ENCODE results near the gene CAMK2D. TPM values are rescaled to one million over a fixed set of nuclear protein-coding genes. Genes with fewer than 3 reads are reported as not detected.

Gene CAMK2D
- total RNA-seq, 1 donor from 2014 or later: 38.1 TPM

DNA sequence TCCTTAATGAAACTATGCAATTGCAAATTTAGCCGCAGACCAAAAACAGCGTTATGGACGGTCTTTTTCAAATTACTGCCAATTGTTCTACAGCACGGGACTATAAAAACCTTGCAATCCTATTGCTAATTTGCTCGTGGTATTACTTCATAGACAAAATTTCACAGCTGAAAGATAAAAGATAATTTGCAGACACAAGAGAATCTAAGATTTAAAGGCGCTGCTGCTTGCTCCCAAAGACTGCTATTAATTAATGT is 1.4 kb upstream of the CAMK2D start:
- DNase-seq (ENCODE audit: low read depth in 2 of 2): no peak

DNA sequence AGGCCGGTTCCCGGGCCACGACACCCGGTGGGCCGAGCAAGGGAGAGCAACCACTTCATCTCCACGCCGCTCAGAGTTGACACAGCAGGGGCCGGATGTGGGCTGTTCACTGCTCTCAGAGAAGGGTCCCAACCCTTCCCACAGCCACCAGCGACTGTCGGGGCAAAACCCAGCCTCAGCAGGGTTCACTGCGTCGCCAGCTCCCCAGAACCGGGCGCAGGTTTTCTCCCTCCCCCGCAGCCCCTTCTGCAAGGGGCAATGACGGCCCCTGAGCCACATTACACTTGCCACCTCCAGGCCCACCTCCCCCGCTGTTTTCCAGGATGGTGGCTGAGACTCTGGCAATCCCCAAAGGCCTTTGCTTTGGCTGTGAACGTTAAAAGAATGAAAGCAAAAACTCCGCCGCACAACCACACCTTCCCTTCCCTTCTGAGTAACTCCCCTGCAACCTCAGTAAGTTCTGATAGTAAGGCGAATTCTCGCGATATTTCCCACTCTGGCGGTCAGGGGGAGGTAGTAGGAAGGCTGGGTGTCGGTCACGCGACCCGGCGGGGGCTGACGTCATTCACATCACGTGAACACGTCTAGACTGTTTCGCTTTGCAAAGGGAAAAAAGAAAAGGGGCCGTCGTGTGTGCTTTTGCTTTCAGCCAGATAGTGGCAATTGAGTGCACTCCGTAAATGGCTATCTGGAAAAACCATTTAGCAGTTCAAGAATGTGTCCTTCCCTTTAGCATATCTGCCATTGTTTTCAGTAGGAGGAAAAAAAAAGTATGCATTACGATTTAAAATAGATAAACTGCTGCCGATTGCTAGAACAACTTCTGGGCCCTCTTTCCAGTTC is 869 bp upstream of the CAMK2D start:
- DNase-seq (ENCODE audit: low read depth in 2 of 2): peak; percentile 100

DNA sequence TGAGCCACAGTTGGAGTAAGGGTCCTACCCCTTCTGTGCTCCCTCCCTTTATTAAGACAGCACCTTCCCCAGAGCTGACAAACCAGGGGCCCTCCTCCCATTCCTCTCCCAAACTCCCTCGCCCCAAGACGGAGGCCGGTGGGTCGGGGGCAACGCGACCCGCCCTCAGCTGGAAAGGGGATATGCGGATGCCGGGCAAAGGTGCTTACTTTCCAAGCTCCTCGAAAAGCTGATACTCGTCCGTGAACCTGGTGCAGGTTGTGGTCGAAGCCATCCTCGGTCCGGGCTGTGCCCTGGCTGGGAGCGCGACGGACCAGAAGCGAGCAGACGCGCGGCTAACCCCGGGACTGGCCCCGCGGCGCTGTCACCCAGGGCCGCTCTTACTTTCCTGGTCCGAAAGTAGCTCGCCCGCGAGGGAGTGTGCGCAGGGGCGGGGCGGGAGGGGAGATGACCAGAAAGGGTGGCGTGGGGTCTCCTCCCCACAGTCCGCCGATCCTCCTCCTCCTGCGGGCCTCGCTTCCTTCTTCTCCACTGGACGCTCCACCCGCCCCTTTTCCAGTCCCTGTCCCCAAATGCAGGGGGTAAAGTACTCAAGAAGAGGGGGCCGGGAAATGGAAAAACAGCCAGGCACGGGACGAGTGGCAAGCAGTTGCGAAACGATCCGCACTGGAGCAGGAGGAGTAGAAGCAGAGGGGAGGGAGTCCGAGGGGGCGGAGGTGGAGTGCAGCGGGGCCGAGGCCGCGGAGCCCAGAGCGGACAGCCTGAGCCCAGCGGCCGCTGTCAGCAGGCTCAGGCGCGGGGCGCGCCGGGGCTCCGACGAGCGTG is 531 bp downstream of the CAMK2D start:
- DNase-seq (ENCODE audit: low read depth in 2 of 2): peak; percentile 75 to 78

DNA sequence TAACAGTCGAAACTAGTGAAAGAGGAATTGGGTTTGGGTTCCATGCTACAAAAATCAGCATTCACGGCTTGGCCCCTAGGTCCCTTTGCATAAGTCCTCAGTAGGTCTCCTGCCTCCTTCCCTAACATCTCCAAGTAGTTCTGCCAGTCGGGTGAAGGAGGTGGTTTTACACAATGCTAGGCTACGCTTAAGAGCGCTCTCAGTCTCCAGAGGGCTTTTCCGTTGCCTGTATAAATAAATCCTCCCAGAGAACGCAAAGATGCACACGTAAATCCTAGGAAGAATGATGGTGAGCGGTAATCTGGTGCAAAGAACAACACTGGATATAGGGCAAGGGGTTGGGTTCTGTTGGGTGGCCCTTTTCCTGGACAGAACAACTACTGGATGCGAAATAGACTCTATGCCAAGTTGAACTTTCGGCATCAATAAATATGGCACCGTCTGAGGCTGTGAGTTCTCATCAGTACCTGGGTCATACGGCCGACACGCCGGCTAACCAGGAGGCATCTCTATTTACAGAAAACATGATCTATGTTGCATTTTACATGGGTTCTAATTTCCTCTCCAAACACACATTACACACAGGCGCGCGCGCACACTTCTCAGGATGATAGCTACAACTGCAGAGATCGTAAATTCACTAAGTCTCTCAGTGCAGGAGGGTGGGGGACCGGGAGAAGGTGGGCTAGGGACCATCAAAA is 1.3 kb downstream of the CAMK2D start:
- peak; percentile 48 to 56 for DNase-seq (ENCODE audit: low read depth in 2 of 2)

DNA sequence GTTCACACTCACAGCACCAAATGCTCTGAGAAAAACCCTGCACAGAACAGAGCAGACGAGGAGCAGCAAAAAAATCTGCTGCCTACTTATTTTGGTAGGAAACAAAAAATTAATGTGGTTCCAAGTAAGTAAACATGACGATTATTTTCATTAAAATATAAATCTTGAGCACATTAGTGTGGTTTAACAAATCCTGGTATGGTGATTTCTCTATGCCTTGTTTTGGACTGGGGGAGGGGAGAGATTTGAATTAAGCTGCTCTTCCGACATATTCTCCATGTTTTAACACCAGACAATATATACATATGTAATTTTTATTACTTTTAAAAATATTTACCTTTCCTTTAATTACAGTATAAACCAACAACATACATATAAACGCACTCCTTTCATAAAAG is 1.8 kb downstream of the CAMK2D start:
- peak in 1 of 2 donors; percentile 41 for DNase-seq (ENCODE audit: low read depth in 2 of 2)

DNA sequence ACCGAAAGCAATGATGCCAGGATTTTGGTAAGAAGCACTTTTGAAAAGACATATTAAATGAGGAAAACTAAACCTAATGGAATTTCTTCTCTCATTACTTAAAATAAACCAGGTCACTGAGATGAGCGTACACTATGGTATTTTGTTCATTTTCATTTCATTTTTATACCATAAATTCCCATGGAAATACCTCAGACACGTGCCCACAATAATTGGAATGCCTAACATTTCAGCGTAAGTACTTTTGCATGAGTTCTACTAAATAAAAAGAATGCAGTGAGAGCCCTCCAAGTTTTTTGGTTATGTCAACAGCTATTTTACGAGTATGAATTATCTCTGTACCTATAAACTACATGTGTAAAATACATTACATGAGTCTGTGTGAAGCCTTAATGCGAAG is 3.2 kb downstream of the CAMK2D start:
- DNase-seq (ENCODE audit: low read depth in 2 of 2): peak in 1 of 2 donors; percentile 43

DNA sequence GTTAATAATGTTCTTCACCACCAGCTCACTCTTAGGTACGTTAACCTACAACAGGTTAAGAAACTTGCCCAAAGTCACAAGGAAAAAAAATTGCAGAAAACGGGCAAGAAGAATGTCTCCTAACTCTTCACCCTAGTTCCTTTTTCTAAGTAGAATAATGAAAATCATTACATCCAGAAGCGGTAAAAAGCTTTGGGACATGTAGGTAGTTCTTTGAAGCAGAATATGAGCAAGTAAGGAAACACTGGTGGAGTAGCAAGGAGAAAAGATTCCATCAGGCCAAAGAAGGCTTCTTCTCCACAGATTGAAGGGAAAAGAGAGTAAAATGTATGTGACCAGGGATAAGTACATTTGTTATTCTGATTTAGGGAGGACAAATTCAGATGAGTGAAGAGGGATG is 4.1 kb downstream of the CAMK2D start:
- no peak for DNase-seq (ENCODE audit: low read depth in 2 of 2)

DNA sequence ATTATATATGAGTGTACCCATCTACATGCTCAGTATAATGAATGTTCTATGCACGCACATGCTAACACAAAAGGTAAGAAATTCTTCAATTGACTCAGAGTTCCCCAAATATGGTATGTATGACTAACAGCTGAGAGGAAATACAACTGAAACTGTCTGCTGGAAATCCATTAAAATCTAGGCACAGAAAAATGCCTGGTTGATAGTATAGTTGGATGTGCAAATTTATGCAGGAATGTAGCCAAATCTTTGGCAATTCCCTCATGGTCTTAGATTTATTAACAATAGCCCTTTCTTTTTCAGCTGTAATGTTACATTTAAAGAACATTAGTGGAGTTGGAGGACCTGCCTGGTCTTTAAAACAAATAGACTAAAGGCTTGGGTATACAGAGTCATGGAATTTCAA is 5.5 kb downstream of the CAMK2D start:
- DNase-seq (ENCODE audit: low read depth in 2 of 2): peak; percentile 77

DNA sequence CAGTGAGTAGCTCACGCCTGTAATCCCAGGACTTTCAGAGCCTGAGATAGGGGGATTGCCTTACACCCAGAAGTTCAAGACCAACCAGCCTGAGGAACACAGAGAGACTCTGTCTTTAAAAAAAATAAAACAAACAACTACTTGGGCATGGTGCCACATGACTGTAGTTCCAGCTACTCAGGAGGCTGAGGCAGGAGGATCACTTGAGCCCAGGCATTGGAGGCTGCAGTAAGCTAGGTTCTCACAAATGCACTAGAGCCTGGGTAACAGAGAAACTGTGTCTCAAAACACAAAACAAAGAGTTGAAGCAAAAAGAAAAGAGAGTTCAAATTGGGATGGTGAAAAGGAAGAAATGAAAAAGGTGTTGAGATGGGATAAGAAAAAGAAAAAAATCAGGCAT is 10.8 kb downstream of the CAMK2D start:
- DNase-seq (ENCODE audit: low read depth in 2 of 2): no peak

DNA sequence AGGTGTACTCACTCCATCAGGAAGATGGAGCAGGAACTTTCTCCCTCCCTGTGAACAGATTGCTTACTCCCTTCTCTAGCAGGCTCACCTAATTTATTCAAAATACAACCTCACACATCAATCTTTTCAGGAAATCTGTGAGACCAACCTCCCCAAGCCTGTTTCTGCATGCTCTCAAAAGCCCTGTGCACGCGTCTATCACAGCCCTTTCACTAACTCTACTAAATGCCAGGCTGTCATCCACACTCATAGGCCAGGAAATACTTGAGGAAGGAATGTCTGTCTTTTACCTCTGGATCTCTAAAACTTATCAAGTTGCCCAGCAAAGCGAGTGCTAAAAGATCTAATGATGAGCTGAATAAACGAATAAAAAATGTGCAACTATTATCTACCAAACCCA is 11.2 kb downstream of the CAMK2D start:
- DNase-seq (ENCODE audit: low read depth in 2 of 2): no peak

DNA sequence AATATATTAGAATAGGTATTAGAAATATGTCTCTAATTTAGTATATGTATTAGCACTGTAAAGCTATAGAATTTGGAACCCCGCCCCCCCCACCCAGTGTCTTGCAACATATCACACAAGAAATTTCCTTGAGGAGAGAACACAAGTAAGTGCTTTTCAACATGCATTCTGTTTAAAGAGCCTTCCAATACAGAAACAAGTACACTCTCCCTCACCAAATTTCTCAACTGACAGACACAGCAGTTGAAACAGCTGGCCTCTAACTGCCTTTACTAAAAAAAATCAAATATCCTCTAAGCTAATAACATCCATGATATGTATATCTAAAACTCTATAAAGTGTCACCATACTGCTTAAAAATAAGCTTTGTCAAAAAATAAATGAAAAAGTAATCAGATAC is 12.4 kb downstream of the CAMK2D start:
- no peak for DNase-seq (ENCODE audit: low read depth in 2 of 2)

DNA sequence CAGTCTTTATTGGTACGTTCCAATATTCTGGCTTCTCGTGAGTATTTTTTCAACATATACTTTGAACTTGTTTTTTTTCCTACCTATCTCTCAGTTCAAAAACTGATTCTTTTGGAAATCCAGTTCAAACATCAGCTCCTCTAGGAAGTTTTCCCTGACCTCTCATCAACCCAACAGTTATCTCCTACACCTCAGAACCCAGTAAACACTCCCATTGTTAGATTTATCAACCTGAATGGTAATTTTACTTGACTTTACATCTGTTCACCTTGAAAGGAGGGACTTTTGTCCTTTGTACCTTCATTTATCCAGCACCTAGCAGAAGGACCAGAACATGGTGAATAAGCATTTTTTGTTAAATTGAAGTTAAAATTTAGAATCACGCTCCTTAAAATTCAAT is 13.6 kb downstream of the CAMK2D start:
- no peak for DNase-seq (ENCODE audit: low read depth in 2 of 2)

DNA sequence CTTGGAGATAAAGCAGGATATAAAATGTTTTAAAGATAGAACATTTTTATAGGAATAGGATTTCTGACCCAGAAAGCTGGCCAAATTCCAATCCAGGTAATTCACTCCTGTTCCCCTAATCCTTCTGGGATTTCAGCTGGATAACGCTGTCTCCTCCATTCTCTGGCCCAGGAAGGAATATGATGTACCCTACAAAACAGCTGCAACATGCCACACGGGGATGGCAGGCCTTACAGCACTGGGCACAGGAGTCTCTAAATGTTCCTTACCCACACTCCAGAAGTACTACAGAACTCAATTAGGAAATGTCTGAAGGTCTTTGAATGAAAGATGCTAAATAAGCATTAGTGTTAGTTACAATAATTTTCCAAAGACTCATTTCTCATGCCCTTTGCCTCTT is 15.8 kb downstream of the CAMK2D start:
- no peak for DNase-seq (ENCODE audit: low read depth in 2 of 2)

DNA sequence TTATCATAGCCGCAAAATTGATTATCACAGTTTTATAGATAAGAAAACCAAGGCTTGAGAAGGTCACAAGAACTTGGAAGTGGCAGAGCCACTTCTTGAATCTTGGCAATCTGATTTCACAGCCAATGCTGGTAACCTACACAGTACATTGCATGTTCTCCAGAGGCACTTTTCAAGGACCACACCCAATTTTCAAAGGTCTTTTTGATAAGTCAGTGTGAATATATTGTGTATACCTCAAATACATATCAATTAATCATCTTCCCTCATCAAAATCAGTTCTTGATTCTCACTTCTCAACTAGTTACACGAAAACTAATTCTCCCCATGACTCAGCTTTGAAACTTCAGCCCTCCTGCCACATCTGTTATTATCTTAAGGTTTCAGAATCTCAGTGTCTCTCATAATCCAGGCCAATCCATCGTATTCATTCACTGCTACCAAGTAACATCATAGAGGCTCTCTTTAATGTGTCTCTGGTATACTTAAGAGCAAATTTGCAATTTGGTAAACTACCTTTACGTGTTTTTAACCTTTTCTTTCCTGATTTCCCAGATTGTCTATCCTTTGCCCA is 16.8 kb downstream of the CAMK2D start:
- no peak for DNase-seq (ENCODE audit: low read depth in 2 of 2)

DNA sequence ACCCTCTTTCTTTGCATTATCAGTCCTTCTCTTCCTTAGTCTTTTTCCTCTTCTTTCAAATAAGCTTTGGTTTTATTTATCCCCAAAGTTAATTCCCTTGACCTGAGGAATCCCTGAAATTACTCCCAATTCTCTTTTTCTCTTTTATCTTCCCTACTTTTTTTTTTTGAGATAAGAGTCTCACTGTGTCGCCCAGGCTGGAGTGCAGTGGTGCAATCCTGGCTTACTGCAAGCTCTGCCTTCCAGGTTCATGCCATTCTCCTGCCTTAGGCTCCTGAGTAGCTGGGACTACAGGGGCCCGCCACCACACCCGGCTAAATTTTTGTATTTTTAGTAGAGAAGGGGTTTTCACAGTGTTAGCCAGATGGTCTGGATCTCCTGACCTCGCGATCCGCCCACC is 17.8 kb downstream of the CAMK2D start:
- no peak for DNase-seq (ENCODE audit: low read depth in 2 of 2)

DNA sequence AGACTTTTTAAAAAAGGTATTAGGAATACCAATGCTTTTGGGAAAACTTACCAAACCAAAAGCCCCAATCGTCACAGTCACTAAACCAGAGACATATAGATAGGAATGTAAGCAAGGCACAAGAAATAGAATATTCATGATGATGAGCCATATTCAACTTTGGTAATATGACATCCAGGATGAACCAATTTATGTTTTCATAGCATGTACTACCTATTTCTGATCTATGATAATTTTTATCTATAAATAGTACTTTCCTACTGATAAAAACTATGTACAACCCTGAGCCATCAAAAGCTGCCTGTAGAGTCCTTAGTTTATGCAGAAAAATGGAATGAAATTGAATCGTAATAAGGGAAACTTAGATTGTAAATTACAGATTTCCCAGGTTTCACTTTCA is 18.9 kb downstream of the CAMK2D start:
- DNase-seq (ENCODE audit: low read depth in 2 of 2): peak in 1 of 2 donors; percentile 11

DNA sequence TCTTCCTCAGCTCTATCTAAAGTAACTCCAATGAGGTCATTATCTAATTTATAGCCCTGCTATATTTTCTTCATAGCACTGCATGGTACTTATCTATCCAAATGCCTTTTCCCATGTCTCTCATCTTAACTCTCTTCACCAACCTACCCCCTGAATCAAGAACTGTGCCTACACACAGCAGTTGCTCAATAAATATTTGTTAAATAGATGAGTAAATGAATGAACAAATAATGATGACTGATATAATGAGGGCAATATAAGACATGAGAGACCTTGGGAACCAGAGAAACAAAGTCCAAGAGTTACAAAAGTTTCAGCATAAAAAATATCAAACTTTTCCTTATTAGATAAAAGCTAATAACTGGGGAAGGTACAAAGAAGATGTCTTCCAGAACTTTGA is 19.6 kb downstream of the CAMK2D start:
- no peak for DNase-seq (ENCODE audit: low read depth in 2 of 2)

DNA sequence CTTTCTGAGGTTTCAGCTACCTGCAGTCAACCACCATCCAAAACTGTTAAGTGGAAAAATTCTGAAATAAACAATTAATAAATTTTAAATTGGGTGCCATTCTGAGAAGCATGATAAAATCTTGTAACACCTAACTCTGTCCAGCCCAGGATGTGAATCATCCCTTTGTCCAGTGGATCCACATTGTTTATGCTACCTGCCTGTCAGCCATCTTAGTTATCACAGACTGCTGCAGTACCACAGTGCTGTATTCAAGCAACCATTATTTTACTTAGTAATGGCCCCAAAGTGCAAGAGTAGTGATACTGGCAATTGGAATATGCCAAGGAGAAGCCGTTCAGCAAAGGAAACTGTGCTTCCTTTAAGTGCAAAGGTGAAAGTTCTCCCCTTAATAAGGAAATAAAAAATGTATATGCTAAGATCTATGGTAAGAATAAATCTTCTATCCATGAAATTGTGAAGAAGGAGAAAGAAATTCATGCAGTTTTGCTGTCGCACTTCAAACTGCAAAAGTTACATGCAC is 20.6 kb downstream of the CAMK2D start:
- DNase-seq (ENCODE audit: low read depth in 2 of 2): peak; percentile 14 to 22

DNA sequence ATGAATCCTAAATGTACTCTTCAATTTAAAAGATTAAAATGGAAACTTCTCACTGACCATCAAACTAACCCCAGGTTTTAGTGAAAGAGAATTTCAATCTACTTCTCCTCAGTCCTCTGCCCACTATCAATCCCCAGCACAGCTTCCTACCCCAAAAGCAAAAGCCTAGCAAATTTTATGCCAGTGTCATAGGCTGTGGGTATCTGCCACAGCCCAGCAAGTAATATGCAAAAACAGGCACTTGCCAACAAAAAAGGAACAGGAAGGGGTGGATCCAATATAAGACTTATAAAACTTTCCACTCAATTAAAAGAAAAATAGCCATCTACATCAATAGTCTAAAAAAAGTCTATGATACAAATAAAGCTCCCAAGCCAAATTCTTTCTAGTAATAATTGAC is 22.3 kb downstream of the CAMK2D start:
- peak in 1 of 2 donors; percentile 52 for DNase-seq (ENCODE audit: low read depth in 2 of 2)

DNA sequence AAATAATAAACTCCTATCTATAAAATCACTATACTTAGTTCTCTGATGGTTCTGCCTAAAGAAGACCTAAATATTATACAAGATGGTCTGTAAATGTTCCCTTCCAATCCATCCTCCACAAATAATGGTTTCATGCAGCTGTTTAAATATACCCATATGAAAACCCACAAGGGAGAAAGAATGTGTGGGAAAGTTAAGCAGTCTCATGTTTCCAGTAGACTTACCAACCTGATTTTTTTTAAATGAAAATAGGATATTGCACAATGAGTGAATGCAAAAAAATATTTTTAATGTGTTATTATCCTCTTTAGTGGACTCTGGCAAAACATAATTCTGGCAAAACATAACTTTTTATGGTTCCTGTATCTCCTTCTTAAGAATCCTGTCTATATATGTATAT is 23.3 kb downstream of the CAMK2D start:
- peak in 1 of 2 donors; percentile 69 for DNase-seq (ENCODE audit: low read depth in 2 of 2)

DNA sequence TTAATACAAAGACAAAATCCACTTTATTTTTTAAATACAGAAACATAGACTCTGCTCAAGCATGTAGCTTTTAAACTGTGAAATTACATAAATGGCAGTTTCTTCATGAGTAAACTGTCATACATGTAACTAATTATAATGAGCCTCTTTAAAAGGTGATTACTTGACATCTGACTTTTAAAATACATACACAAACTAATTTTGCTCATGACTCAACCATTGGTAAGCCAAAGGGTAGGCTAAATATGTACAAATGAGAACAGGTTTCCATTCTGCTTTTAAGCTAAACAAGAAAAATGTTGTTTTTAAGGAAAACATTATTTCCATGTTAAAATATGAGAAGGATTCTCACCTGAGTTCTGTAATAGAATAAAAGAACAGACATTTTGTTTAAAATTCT is 27.9 kb downstream of the CAMK2D start:
- DNase-seq (ENCODE audit: low read depth in 2 of 2): no peak
